ENCODE data around the gene LRPPRC. TPM values are rescaled to one million over a fixed set of nuclear protein-coding genes. Genes with fewer than 3 reads are reported as not detected.

LRPPRC gene
- total and polyA plus RNA-seq, 9 of the 15 experiments (the other 6 are each of a cell fraction or from before 2014, with no cell fraction given), result 41.5 to 214 (median 138) TPM

DNA sequence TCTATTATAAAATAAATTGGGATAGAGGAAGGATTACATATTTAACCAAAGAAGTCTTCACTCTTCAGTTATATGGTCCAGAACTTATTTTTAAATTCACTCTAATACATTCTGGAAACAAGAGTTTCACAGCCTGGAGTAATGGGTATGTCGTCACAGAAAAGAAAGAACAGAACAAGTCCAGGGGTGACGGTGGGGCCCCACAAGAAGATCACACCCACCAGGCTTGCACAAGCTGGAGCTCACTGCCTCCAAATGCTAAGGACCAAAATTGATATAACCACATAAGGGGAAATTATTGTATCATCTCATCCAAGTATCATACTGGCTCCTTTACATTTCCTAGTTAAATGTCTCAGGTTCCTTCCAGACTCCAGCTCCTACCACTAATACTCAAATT is 11.3 kb downstream of the LRPPRC start (continued):
- TF ChIP-seq, protein P1, sequence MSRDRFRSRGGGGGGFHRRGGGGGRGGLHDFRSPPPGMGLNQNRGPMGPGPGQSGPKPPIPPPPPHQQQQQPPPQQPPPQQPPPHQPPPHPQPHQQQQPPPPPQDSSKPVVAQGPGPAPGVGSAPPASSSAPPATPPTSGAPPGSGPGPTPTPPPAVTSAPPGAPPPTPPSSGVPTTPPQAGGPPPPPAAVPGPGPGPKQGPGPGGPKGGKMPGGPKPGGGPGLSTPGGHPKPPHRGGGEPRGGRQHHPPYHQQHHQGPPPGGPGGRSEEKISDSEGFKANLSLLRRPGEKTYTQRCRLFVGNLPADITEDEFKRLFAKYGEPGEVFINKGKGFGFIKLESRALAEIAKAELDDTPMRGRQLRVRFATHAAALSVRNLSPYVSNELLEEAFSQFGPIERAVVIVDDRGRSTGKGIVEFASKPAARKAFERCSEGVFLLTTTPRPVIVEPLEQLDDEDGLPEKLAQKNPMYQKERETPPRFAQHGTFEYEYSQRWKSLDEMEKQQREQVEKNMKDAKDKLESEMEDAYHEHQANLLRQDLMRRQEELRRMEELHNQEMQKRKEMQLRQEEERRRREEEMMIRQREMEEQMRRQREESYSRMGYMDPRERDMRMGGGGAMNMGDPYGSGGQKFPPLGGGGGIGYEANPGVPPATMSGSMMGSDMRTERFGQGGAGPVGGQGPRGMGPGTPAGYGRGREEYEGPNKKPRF (IDR thresholded peaks at IDR 0.05; ENCODE audit: low read depth, low read length), result no peak
- no peak for TF ChIP-seq E2F3 (CRISPR knock-in tag; IDR thresholded peaks at IDR 0.05)
- no peak for TF ChIP-seq POU5F1 (IDR thresholded peaks at IDR 0.05; ENCODE audit: borderline replicate concordance, low read depth, low read length, partially characterized antibody)

DNA sequence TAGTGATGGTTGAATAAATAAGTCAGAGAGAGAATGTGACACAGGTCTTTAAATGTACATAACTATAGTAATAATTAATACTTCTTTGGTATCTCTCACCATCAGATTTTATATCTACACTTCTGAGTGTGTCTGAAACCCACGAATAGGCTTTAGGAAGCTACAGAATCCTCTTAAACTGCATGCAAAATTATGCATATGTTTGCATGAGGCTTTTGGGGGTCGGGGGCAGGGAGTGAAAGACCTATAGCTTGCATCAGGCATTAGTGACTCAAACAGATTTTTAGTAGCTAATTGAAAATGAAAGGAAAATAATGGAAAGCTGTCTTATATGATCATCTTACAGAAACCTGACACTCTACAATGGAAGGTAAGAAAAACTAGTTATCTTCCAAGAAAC is 14.9 kb downstream of the LRPPRC start:
- CTCF ChIA-PET (ENCODE audit: low intra/inter-chr PET ratio), result no interaction called here
- H3K4me3 ChIP-seq, result no peak overlapping the region
- intact Hi-C loops (cut with micrococcal nuclease), result no loop called here
- H3K79me2 ChIP-seq (ENCODE audit: control insufficient read depth, insufficient read depth, low read length), result peaks cover 72% of the 10 kb centered on the region
- 90% methylated on average over 2 of the region's 2 CpGs for WGBS (ENCODE audit: insufficient coverage, low coverage, missing lambda C conversion rate)
- TF ChIP-seq, protein P1 (IDR thresholded peaks at IDR 0.05; ENCODE audit: low read depth, low read length), result no peak
- TF ChIP-seq CREM (IDR thresholded peaks at IDR 0.05; ENCODE audit: low read depth), result no peak
- no peak for TF ChIP-seq PHB (CRISPR knock-in tag; IDR thresholded peaks at IDR 0.05)
- no peak for TF ChIP-seq KLF1 (tag; IDR thresholded peaks at IDR 0.05)
- TF ChIP-seq ZNF695 (CRISPR knock-in tag; IDR thresholded peaks at IDR 0.05), result no peak
- TF ChIP-seq, protein P2, sequence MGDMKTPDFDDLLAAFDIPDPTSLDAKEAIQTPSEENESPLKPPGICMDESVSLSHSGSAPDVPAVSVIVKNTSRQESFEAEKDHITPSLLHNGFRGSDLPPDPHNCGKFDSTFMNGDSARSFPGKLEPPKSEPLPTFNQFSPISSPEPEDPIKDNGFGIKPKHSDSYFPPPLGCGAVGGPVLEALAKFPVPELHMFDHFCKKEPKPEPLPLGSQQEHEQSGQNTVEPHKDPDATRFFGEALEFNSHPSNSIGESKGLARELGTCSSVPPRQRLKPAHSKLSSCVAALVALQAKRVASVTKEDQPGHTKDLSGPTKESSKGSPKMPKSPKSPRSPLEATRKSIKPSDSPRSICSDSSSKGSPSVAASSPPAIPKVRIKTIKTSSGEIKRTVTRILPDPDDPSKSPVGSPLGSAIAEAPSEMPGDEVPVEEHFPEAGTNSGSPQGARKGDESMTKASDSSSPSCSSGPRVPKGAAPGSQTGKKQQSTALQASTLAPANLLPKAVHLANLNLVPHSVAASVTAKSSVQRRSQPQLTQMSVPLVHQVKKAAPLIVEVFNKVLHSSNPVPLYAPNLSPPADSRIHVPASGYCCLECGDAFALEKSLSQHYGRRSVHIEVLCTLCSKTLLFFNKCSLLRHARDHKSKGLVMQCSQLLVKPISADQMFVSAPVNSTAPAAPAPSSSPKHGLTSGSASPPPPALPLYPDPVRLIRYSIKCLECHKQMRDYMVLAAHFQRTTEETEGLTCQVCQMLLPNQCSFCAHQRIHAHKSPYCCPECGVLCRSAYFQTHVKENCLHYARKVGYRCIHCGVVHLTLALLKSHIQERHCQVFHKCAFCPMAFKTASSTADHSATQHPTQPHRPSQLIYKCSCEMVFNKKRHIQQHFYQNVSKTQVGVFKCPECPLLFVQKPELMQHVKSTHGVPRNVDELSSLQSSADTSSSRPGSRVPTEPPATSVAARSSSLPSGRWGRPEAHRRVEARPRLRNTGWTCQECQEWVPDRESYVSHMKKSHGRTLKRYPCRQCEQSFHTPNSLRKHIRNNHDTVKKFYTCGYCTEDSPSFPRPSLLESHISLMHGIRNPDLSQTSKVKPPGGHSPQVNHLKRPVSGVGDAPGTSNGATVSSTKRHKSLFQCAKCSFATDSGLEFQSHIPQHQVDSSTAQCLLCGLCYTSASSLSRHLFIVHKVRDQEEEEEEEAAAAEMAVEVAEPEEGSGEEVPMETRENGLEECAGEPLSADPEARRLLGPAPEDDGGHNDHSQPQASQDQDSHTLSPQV (IDR thresholded peaks at IDR 0.05), result no peak
- no peak for TF ChIP-seq COPS2 (conservative IDR thresholded peaks at IDR 0.05)
- no peak overlapping the region for H2AFZ ChIP-seq (ENCODE audit: low read depth, low read length)
- POLR2A ChIA-PET, result no interaction called here
- no peaks in the 10 kb centered on the region for H3K9me1 ChIP-seq (ENCODE audit: control insufficient read depth, insufficient read depth, low read length)
- in situ Hi-C loops (cut with MboI), result no loop called here
- H3K4me2 ChIP-seq (ENCODE audit: insufficient read depth, low read length), result no peak overlapping the region
- ATAC-seq (no peak), DNase-seq (ENCODE audit: extremely low read depth in 1 of 4, low spot score in 3 of 4) (no peak), FAIRE-seq (no peak)
- peaks cover 0 to 4% of the 10 kb centered on the region in 2 experiments; a peak in 1 of 5 replicates for H3K4me1 ChIP-seq (replicated peaks in 1 of 2; ENCODE audit: control insufficient read depth in 2 of 2, insufficient read depth in 2 of 2, low read length in 2 of 2)
- H3K9ac ChIP-seq (ENCODE audit: insufficient read depth in 1 of 2, low read depth in 2 of 2, low read length in 2 of 2), result no peak overlapping the region
- no peaks in the 10 kb centered on the region for H4K20me1 ChIP-seq (replicated peaks; ENCODE audit: control insufficient read depth, insufficient read depth, low read length)
- H3K9me3 ChIP-seq (replicated peaks; ENCODE audit: control insufficient read depth, insufficient read depth, low read depth, low read length), result no peaks in the 10 kb centered on the region
- no TSS peak for BruUV-seq (replicated peaks)
- H3K27me3 ChIP-seq (ENCODE audit: control insufficient read depth in 2 of 2, insufficient read depth in 2 of 2, low read length in 2 of 2), result no peaks in the 10 kb centered on the region
- peaks cover 98% of the 10 kb centered on the region for H3K36me3 ChIP-seq (ENCODE audit: control insufficient read depth, insufficient read depth, low read length)
- H3K27ac ChIP-seq (ENCODE audit: extremely low read depth, low read depth, low read length), result no peak overlapping the region

Data from K562 (cell line).